ENCODE results near the gene TACC2. TPM values are rescaled to one million over a fixed set of nuclear protein-coding genes. Genes with fewer than 3 reads are reported as not detected.
"Not testable (repeated sequence)": the region's sequence is repeated elsewhere in the genome, so short reads cannot be mapped to it uniquely, and the experiment has no call there.

Gene TACC2
- total RNA-seq, 2 experiments from 2014 or later: not detected

DNA sequence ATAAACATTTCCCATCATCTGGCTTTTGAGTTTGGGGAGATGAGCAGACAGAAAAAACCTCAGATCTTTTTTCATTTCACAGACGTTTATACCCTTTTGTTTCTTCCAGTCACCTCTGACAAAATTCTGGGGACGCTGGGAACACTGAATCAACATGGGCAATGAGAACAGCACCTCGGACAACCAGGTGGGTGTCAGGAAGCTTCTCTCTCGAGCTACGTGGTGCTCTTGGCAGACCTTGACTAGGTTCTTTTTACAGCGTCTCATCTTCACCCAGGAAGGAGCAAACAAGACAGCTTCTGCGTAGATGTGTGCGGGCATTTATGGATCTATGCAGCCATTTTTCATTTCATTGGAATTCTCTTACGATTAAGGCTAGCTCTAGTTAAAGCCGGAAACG, 32.9 kb downstream of the TACC2 start:
- TF ChIP-seq, protein P1, sequence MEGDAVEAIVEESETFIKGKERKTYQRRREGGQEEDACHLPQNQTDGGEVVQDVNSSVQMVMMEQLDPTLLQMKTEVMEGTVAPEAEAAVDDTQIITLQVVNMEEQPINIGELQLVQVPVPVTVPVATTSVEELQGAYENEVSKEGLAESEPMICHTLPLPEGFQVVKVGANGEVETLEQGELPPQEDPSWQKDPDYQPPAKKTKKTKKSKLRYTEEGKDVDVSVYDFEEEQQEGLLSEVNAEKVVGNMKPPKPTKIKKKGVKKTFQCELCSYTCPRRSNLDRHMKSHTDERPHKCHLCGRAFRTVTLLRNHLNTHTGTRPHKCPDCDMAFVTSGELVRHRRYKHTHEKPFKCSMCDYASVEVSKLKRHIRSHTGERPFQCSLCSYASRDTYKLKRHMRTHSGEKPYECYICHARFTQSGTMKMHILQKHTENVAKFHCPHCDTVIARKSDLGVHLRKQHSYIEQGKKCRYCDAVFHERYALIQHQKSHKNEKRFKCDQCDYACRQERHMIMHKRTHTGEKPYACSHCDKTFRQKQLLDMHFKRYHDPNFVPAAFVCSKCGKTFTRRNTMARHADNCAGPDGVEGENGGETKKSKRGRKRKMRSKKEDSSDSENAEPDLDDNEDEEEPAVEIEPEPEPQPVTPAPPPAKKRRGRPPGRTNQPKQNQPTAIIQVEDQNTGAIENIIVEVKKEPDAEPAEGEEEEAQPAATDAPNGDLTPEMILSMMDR (IDR thresholded peaks at IDR 0.05): no peak
- intact Hi-C loops (cut with micrococcal nuclease): no loop called here
- POLR2A ChIA-PET: no interaction called here
- Mint-ChIP-seq H3K27me3 (peaks cover 4% of the 10 kb centered on the region), H3K4me1 (ENCODE audit: low read depth) (no peaks in the 10 kb centered on the region), H3K27ac (no peak overlapping the region), H3K9me3 (peaks cover 2% of the 10 kb centered on the region), H3K36me3 (ENCODE audit: low read depth) (no peaks in the 10 kb centered on the region), H3K4me3 (no peak overlapping the region)
- DNase-seq: no peak
- CTCF ChIA-PET: no interaction called here
- ATAC-seq: no peak

DNA sequence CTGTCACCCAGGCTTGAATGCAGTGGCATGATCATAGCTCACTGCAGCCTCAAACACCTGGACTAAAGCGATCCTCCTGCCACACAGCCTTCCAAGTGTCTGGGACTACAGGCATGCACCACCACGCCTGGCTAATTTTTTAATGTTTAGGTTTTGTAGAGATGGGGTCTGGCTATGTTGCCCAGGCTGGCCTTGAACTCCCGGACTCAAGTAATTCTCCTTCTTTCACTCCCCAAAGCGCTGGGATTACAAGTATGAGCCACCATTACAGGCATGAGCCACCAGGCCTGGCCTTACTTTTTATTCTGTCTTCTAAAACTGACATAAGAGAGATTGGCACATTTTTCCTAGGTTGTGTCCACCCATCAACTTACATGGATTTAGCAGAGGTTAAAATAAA, 33.3 kb downstream of the TACC2 start:
- TF ChIP-seq, protein P1 (IDR thresholded peaks at IDR 0.05): no peak
- peaks cover 2% of the 10 kb centered on the region for H3K27me3 Mint-ChIP-seq
- intact Hi-C loops (cut with micrococcal nuclease): no loop called here
- peaks cover 2% of the 10 kb centered on the region for H3K9me3 Mint-ChIP-seq
- CTCF ChIA-PET: no interaction called here
- no peak overlapping the region for H3K27ac Mint-ChIP-seq
- ATAC-seq (no peak), DNase-seq (no peak)
- H3K4me1 Mint-ChIP-seq (ENCODE audit: low read depth): no peaks in the 10 kb centered on the region
- POLR2A ChIA-PET: no interaction called here
- H3K4me3 Mint-ChIP-seq: no peak overlapping the region
- H3K36me3 Mint-ChIP-seq (ENCODE audit: low read depth): no peaks in the 10 kb centered on the region

DNA sequence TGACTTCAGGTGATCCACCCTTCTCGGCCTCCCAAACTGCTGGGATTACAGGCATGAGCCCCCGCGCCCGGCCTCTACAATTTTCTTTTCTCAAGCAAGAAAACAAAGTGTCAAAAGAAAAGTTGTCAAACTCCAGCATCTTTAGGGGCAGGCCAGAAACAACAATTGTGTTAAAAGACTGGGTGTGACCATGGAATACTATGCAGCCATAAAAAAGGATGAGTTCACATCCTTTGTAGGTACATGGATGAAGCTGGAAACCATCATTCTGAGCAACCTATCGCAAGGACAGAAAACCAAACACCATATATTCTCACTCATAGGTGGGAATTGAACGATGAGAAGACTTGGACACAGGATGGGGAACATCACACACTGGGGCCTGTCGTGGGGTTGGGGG, 34.3 kb downstream of the TACC2 start:
- H3K36me3 Mint-ChIP-seq (ENCODE audit: low read depth); H3K4me3 Mint-ChIP-seq; DNase-seq; ATAC-seq; H3K27ac Mint-ChIP-seq; H3K9me3 Mint-ChIP-seq; intact Hi-C loops (cut with micrococcal nuclease); CTCF ChIA-PET; POLR2A ChIA-PET; H3K4me1 Mint-ChIP-seq (ENCODE audit: low read depth); H3K27me3 Mint-ChIP-seq: not testable (repeated sequence)

DNA sequence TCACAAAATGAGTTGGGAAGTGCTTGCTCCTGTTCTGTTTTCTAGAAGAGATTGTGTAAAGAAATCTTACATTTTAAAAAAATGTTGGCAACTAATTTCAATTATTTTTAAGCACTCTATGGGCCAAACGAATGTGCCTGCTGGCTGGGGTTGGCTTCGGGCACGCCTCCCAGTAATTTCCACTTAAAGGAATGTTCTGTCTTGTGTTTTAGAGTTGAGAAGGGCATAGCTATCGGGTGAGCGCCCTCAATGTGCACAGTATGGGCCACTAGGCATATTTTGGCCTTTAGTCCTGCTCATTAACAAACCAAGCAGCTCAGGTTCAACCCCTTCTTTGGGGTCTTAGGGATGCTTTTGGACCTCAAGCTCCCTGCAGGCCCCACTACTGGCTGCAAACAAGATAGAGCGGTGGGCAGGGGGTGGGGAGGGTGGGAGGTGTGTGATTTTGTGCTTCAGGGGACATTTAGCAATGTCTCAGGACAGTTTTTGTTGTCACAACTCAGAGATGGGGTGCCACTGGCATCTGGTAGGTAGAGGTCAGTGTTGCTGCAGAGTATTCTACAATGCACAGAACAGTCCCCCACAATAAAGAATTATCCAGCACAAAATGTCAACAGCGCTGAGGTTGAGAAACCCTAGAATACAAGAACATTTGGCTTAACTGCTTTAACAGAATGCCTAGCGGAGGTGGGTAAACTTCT, 40.7 kb downstream of the TACC2 start:
- Mint-ChIP-seq H3K9me3 (no peaks in the 10 kb centered on the region), H3K4me3 (no peak overlapping the region), H3K36me3 (ENCODE audit: low read depth) (no peaks in the 10 kb centered on the region), H3K4me1 (ENCODE audit: low read depth) (no peaks in the 10 kb centered on the region), H3K27me3 (peaks cover 12% of the 10 kb centered on the region), H3K27ac (no peak overlapping the region)
- CTCF ChIA-PET: no interaction called here
- TF ChIP-seq, protein P1 (IDR thresholded peaks at IDR 0.05): no peak
- intact Hi-C loops (cut with micrococcal nuclease): no loop called here
- POLR2A ChIA-PET: no interaction called here
- DNase-seq (no peak), ATAC-seq (no peak)

DNA sequence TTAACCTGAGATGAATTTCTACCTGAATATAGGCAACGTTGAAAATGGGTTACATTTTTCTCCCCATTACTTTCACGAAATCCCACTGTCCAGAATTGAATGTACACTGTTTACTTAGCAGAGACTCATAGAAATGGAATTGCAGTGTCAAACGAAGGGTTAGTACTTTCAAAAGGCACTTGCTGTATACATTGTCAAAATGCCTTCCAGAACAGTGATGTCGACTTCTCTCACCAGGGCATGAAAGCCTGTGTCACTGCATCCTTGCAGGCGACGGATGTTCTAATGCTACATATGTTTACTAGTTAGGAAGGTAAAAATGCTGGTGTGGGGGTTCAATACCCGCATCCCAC, 41.2 kb downstream of the TACC2 start:
- no peaks in the 10 kb centered on the region for H3K36me3 Mint-ChIP-seq (ENCODE audit: low read depth)
- H3K27me3 Mint-ChIP-seq: peaks cover 12% of the 10 kb centered on the region
- TF ChIP-seq, protein P1 (IDR thresholded peaks at IDR 0.05): no peak
- H3K4me3 Mint-ChIP-seq: no peak overlapping the region
- no peak for DNase-seq
- CTCF ChIA-PET: no interaction called here
- intact Hi-C loops (cut with micrococcal nuclease): no loop called here
- POLR2A ChIA-PET: no interaction called here
- ATAC-seq: no peak
- no peaks in the 10 kb centered on the region for H3K4me1 Mint-ChIP-seq (ENCODE audit: low read depth)
- no peak overlapping the region for H3K27ac Mint-ChIP-seq
- no peaks in the 10 kb centered on the region for H3K9me3 Mint-ChIP-seq

Measured in activated CD8-positive, alpha-beta T cell treated with anti-CD3 and anti-CD28 coated beads for 36 hours (primary cell).